GM12872 (cell line): ENCODE results near the gene TRABD2B.

Experiments used
- CTCF ChIP-seq: IDR thresholded peaks from 3 replicates; pipeline ENCODE4 v1.5.1; 2011; ENCODE audit warnings: low read depth, mild to moderate bottlenecking, low read length, moderate library complexity; ENCODE audit not compliant: insufficient read depth

Gene TRABD2B

GRCh38 chr1:47842228-47842919, 154.8 kb downstream of the TRABD2B start:
- no peak for TF ChIP-seq CTCF

GRCh38 chr1:47841356-47841755, 155.8 kb downstream of the TRABD2B start:
- no peak for TF ChIP-seq CTCF

DNA sequence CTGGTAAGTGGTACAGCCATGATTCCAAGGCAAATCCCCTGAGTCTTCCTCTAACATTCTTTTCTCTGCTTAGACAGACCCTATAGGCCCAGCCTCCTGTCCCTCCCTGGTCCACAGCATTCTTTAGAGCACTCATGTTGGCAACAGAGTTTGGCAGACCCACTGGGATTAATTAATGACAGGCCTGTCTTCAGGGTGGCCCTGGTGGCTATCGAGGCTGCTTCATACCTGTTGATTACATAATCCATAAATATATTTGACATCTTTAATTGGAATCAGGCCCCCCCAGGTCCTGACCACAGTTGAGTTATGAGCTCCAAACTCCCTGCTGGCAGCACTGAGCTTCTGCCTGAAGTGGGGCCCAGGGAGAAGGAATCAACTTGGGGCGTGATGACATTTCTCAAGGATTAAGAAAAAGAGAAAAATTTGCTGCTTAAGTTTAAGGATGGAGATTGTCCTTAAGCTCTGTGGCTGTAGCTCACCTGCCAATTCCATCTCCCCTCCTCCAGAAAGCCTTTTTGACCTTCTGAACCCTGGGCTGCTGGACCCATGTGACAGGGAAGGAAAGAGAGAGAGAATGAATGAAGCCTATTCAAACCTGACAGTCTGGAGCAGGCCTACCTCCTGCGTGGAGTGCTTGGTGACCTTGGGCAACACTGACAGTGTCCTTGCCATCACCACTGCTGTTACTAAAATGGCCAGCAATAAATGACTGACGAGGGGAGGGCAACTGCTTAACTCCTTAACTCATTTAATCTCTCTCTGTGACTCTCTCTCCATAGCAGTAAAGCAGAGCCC, 156.6 kb downstream of the TRABD2B start:
- TF ChIP-seq CTCF: no peak

GRCh38 chr1:47839433-47839760, 157.8 kb downstream of the TRABD2B start:
- no peak for TF ChIP-seq CTCF

GRCh38 chr1:47838562-47839432, 158.4 kb downstream of the TRABD2B start:
- TF ChIP-seq CTCF: no peak

- TF ChIP-seq CTCF: no peak
These were observed 159.2 kb downstream of the TRABD2B start for GRCh38 chr1:47837866-47838561.
